Measurements from ENCODE around the gene NECTIN3.

GRCh38 chr3:111084911-111085310 is 13.3 kb downstream of the NECTIN3 start:
- no peak for TF ChIP-seq CTCF (IDR thresholded peaks at IDR 0.05)
- TF ChIP-seq EZH2 (IDR thresholded peaks at IDR 0.05; ENCODE audit: borderline replicate concordance, insufficient read depth, low read depth, low read length, poor library complexity, severe bottlenecking): no peak
